ENCODE measurements around the gene KLKB1. TPM values are rescaled to one million over a fixed set of nuclear protein-coding genes. Genes with fewer than 3 reads are reported as not detected.

Gene KLKB1
- not detected in 2 replicates for total RNA-seq

GRCh38 chr4:186227221-186227620 lies at the start of gene KLKB1:
Gene KLKB1 (plus strand): TSS chr4:186227507. CDS start chr4:186228196, 689 bp downstream.

GRCh38 chr4:186191200-186192065 lies 35.9 kb upstream of the KLKB1 start, which contains the start of gene CYP4V2:
Gene CYP4V2 (plus strand): TSS chr4:186191567. CDS start chr4:186191824, 257 bp downstream.

GRCh38 chr4:186265683-186266652 lies 38.7 kb downstream of the KLKB1 start, which contains the start of gene F11:
Gene F11 (plus strand): TSS chr4:186266189. CDS start chr4:186267137, 948 bp downstream.

Other genes starting within 250 kb of the KLKB1 start
- 2.4 and 3.3 TPM in 2 replicates for gene TLR3, start 158.4 kb upstream of the KLKB1 start, total RNA-seq
- gene FAM149A, start 122.8 kb upstream of the KLKB1 start, total RNA-seq: 1.3 and 2.4 TPM in 2 replicates
- gene CYP4V2, start 35.9 kb upstream of the KLKB1 start, total RNA-seq: 4.4 and 4.6 TPM in 2 replicates
- gene F11, start 38.7 kb downstream of the KLKB1 start, total RNA-seq: not detected in 2 replicates

All from airway epithelial cell (primary cell).